ENCODE data around the gene ZNF521. TPM values are rescaled to one million over a fixed set of nuclear protein-coding genes. Genes with fewer than 3 reads are reported as not detected.

The ZNF521 gene
- total and polyA plus RNA-seq, 2 of the 13 experiments (the other 11 are each of a cell fraction or from before 2014, with no cell fraction given), result 0.02 TPM; not detected in 1

DNA sequence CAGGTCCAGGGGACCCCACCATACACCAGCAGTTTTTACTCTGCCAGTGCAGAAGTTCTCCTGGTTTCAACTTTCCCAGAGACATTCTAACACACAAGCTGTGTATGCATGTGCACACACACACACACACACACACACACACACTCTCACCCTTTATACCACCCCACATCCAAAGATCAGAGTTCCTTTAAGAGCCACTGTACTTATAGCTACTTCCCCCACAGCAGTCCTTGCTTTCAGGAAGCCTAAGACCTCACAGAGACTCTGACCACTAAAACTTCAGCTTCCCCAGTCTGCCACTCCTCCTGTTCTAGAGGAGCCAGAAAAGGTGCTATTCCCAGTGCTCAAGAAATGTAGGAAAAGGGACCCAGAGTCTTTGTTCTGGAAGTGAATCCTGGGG, 107.8 kb downstream of the ZNF521 start:
- TF ChIP-seq NFE2L1 (CRISPR knock-in tag; IDR thresholded peaks at IDR 0.05; ENCODE audit: borderline replicate concordance) (no peak), GABPA (IDR thresholded peaks at IDR 0.05; ENCODE audit: low read depth, low read length) (no peak), GABPA (CRISPR knock-in tag; IDR thresholded peaks at IDR 0.05; ENCODE audit: low read depth) (no peak), REXO4 (CRISPR knock-in tag; IDR thresholded peaks at IDR 0.05; ENCODE audit: borderline replicate concordance) (no peak), YEATS2 (CRISPR knock-in tag; IDR thresholded peaks at IDR 0.05; ENCODE audit: borderline replicate concordance) (no peak), ZNF260 (CRISPR knock-in tag; IDR thresholded peaks at IDR 0.05; ENCODE audit: borderline replicate concordance, low read depth) (no peak), ZNF274 (CRISPR knock-in tag; IDR thresholded peaks at IDR 0.05) (no peak)
- TF ChIP-seq, protein P1, sequence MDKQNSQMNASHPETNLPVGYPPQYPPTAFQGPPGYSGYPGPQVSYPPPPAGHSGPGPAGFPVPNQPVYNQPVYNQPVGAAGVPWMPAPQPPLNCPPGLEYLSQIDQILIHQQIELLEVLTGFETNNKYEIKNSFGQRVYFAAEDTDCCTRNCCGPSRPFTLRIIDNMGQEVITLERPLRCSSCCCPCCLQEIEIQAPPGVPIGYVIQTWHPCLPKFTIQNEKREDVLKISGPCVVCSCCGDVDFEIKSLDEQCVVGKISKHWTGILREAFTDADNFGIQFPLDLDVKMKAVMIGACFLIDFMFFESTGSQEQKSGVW (CRISPR knock-in tag; IDR thresholded peaks at IDR 0.05; ENCODE audit: borderline replicate concordance), result no peak
- Histone ChIP-seq H3K4me2 (ENCODE audit: low read depth, low read length) (no peak overlapping the region), H3K27ac (ENCODE audit: extremely low read length, insufficient read depth, low read length) (no peak overlapping the region), H2AFZ (ENCODE audit: low read length) (no peak overlapping the region), H4K20me1 (ENCODE audit: insufficient read depth, low read length) (no peaks in the 10 kb centered on the region), H3K4me1 (ENCODE audit: insufficient read depth, low read length) (no peaks in the 10 kb centered on the region), H3K9ac (ENCODE audit: insufficient read depth, low read depth, low read length) (no peak overlapping the region), H3K9me3 (ENCODE audit: low read length) (no peaks in the 10 kb centered on the region), H3K36me3 (replicated peaks in 1 of 2; ENCODE audit: control insufficient read depth in 1 of 2, insufficient read depth in 2 of 2, low read length in 2 of 2) (no peaks in the 10 kb centered on the region), H3K27me3 (ENCODE audit: control insufficient read depth in 1 of 2, insufficient read depth in 2 of 2, low read length in 2 of 2) (no peaks in the 10 kb centered on the region), H3K4me3 (replicated peaks in 1 of 3; ENCODE audit: insufficient read depth in 1 of 3, low read depth in 2 of 3, low read length in 3 of 3) (no peak overlapping the region), H3K79me2 (ENCODE audit: insufficient read depth, low read length) (no peaks in the 10 kb centered on the region)
- no TSS peak for BruUV-seq (replicated peaks)
- ChIA-PET POLR2A (no interaction called here), CTCF (ENCODE audit: low intra/inter-chr PET ratio, low total read pairs) (no interaction called here)
- FAIRE-seq (no peak), ATAC-seq (no peak), DNase-seq (ENCODE audit: low spot score) (no peak)
- in situ Hi-C loops (cut with HindIII; ENCODE audit: extremely low pct_ligation_motif_present, low pct_unique_long_range_greater_than_20kb), result no loop called here
- intact Hi-C loops (cut with micrococcal nuclease; ENCODE audit: unreplicated experiment), result loop anchor here (10.0 kb wide), 2 partner anchors 61 to 79 kb away; no protein-coding TSS in a partner anchor

DNA sequence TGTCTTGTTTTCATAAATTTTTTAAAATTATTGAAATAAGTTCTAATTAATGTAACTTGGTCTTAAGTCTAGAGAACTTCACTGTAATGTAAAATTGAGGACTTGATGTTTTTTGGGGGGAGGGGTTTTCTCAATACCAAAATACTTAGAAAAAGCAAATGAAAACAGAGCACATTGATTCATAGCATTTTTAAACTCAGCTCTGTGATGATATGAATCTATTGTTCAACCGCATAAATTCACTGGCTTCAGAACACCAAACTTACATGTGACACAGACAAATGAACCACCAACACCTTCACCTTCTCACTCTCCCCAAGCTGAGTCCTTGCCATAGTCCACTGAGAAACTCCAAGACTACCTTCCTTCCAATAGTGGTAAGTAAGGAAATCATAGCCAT, 108.2 kb downstream of the ZNF521 start:
- DNase-seq (ENCODE audit: low spot score) (no peak), ATAC-seq (no peak), FAIRE-seq (no peak)
- H3K4me3 ChIP-seq (replicated peaks in 1 of 3; ENCODE audit: insufficient read depth in 1 of 3, low read depth in 2 of 3, low read length in 3 of 3), result no peak overlapping the region
- H3K36me3 ChIP-seq (replicated peaks in 1 of 2; ENCODE audit: control insufficient read depth in 1 of 2, insufficient read depth in 2 of 2, low read length in 2 of 2), result no peaks in the 10 kb centered on the region
- no peaks in the 10 kb centered on the region for H3K9me3 ChIP-seq (ENCODE audit: low read length)
- POLR2A ChIA-PET, result no interaction called here
- H3K27ac ChIP-seq (ENCODE audit: extremely low read length, insufficient read depth, low read length), result no peak overlapping the region
- CTCF ChIA-PET (ENCODE audit: low intra/inter-chr PET ratio, low total read pairs), result no interaction called here
- no peaks in the 10 kb centered on the region for H3K27me3 ChIP-seq (ENCODE audit: control insufficient read depth in 1 of 2, insufficient read depth in 2 of 2, low read length in 2 of 2)
- no peak overlapping the region for H3K4me2 ChIP-seq (ENCODE audit: low read depth, low read length)
- in situ Hi-C loops (cut with HindIII; ENCODE audit: extremely low pct_ligation_motif_present, low pct_unique_long_range_greater_than_20kb), result no loop called here
- no peaks in the 10 kb centered on the region for H4K20me1 ChIP-seq (ENCODE audit: insufficient read depth, low read length)
- no TSS peak for BruUV-seq (replicated peaks)
- H3K4me1 ChIP-seq (ENCODE audit: insufficient read depth, low read length), result no peaks in the 10 kb centered on the region
- TF ChIP-seq, protein P2, sequence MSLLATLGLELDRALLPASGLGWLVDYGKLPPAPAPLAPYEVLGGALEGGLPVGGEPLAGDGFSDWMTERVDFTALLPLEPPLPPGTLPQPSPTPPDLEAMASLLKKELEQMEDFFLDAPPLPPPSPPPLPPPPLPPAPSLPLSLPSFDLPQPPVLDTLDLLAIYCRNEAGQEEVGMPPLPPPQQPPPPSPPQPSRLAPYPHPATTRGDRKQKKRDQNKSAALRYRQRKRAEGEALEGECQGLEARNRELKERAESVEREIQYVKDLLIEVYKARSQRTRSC (CRISPR knock-in tag; IDR thresholded peaks at IDR 0.05; ENCODE audit: low read depth), result no peak
- TF ChIP-seq GFI1 (CRISPR knock-in tag; IDR thresholded peaks at IDR 0.05; ENCODE audit: borderline replicate concordance) (no peak), ATF1 (CRISPR knock-in tag; IDR thresholded peaks at IDR 0.05) (no peak), HDAC1 (CRISPR knock-in tag; IDR thresholded peaks at IDR 0.05) (no peak), ZNF333 (CRISPR knock-in tag; IDR thresholded peaks at IDR 0.05; ENCODE audit: borderline replicate concordance) (no peak), MED1 (CRISPR knock-in tag; IDR thresholded peaks at IDR 0.05) (no peak), ZNF619 (CRISPR knock-in tag; IDR thresholded peaks at IDR 0.05) (no peak)
- TF ChIP-seq, protein P3, sequence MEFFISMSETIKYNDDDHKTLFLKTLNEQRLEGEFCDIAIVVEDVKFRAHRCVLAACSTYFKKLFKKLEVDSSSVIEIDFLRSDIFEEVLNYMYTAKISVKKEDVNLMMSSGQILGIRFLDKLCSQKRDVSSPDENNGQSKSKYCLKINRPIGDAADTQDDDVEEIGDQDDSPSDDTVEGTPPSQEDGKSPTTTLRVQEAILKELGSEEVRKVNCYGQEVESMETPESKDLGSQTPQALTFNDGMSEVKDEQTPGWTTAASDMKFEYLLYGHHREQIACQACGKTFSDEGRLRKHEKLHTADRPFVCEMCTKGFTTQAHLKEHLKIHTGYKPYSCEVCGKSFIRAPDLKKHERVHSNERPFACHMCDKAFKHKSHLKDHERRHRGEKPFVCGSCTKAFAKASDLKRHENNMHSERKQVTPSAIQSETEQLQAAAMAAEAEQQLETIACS (CRISPR knock-in tag; IDR thresholded peaks at IDR 0.05), result no peak
- no peaks in the 10 kb centered on the region for H3K79me2 ChIP-seq (ENCODE audit: insufficient read depth, low read length)
- intact Hi-C loops (cut with micrococcal nuclease; ENCODE audit: unreplicated experiment), result loop anchor here (10.0 kb wide), 2 partner anchors 61 to 79 kb away; no protein-coding TSS in a partner anchor
- no peak overlapping the region for H3K9ac ChIP-seq (ENCODE audit: insufficient read depth, low read depth, low read length)
- WGBS (ENCODE audit: low lambda C conversion rate), result 90% methylated on average over 1 of the region's 1 CpG
- H2AFZ ChIP-seq (ENCODE audit: low read length), result no peak overlapping the region
